Endothelial cell of umbilical vein (primary cell): ENCODE measurements around the gene CEACAM20. TPM values are rescaled to one million over a fixed set of nuclear protein-coding genes. Genes with fewer than 3 reads are reported as not detected.

ENCODE experiments used
- BruUV-seq: library from RNA; stranded (reverse); fragments of 400-500 nt; replicated peaks from 2 replicates; lab custom pipeline; 2021; lab: Mats Ljungman, UMichigan
- CTCF ChIA-PET: fragments of 300-600, 350-600 bp; sonication (Branson Sonifier 250); formaldehyde crosslinking; loops from one replicate; lab custom pipeline; 2021; ENCODE audit warnings: antibody characterized with exemption, inconsistent platforms; lab: Charles Lee
- POLR2A ChIA-PET: fragments of 300-600, 350-600 bp; sonication (Branson Sonifier 250); formaldehyde crosslinking; loops from one replicate; lab custom pipeline; 2021; ENCODE audit warnings: antibody characterized with exemption, inconsistent platforms; lab: Charles Lee
- DNase-seq: peaks from one replicate; pipeline ENCODE4 v3.0.0-alpha.2; 2011; ENCODE audit warnings: low read depth, low spot score
- FAIRE-seq: peaks from 2 replicates; lab custom pipeline; 2011; peaks lifted over from hg19 to GRCh38; lab: Jason Lieb, UNC
- H2AFZ ChIP-seq: 2 replicates; pipeline ENCODE4 v1.6.0; 2012; ENCODE audit warnings: low read depth, low read length, control low read depth, inconsistent platforms
- H3K27ac ChIP-seq: 2 replicates; pipeline ENCODE4 v1.5.1; 2011; ENCODE audit warnings: low read depth, mild to moderate bottlenecking, control low read depth, low read length, moderate library complexity; ENCODE audit not compliant: insufficient read depth
- H3K27me3 ChIP-seq, 2 experiments: 2 replicates each; pipeline versions ENCODE4 v1.6.0 to v1.6.1; 2011; ENCODE audit warnings: low read length in 2 of 2, mixed read lengths in 1 of 2; ENCODE audit not compliant: control insufficient read depth in 2 of 2, insufficient read depth in 2 of 2
- H3K36me3 ChIP-seq, 2 experiments: 2 replicates in 1 of 2; 3 replicates in 1 of 2; pipeline ENCODE4 v1.5.1; 2011; ENCODE audit warnings: low read length in 2 of 2, mild to moderate bottlenecking in 1 of 2, moderate library complexity in 1 of 2; ENCODE audit not compliant: control insufficient read depth in 2 of 2, insufficient read depth in 2 of 2; ENCODE audit errors: extremely low read depth in 1 of 2
- H3K4me1 ChIP-seq: 3 replicates; pipeline ENCODE4 v1.5.1; 2011; ENCODE audit warnings: mild to moderate bottlenecking, low read length; ENCODE audit not compliant: control insufficient read depth, insufficient read depth; ENCODE audit errors: extremely low read depth
- H3K4me2 ChIP-seq: 2 replicates; pipeline ENCODE4 v1.6.1; 2011; ENCODE audit warnings: low read length, control low read depth, mixed read lengths; ENCODE audit not compliant: insufficient read depth
- H3K4me3 ChIP-seq, 3 experiments: fragments of 200-600 bp in 1 of 3; sonication (generic), shearing (Covaris generic) in 1 of 3; replicated peaks in 1 of 3; 2 replicates each; pipeline ENCODE4 v1.5.1; 2011 to 2016; ENCODE audit warnings: control low read depth in 3 of 3, low read length in 3 of 3, mild to moderate bottlenecking in 2 of 3, inconsistent platforms in 1 of 3, low read depth in 1 of 3, moderate library complexity in 1 of 3; ENCODE audit not compliant: insufficient read depth in 1 of 3
- H3K79me2 ChIP-seq: 2 replicates; pipeline ENCODE4 v1.6.0; 2012; ENCODE audit warnings: low read length, inconsistent platforms; ENCODE audit not compliant: control insufficient read depth, insufficient read depth
- H3K9ac ChIP-seq: replicated peaks from 2 replicates; pipeline ENCODE3; 2011; ENCODE audit warnings: low read length, control low read depth; ENCODE audit not compliant: insufficient read depth; ENCODE audit errors: extremely low read depth
- H3K9me1 ChIP-seq: replicated peaks from 3 replicates; pipeline ENCODE4 v1.6.0; 2011; ENCODE audit warnings: mild to moderate bottlenecking, low read length; ENCODE audit not compliant: control insufficient read depth, insufficient read depth; ENCODE audit errors: extremely low read depth
- H3K9me3 ChIP-seq: replicated peaks from 2 replicates; pipeline ENCODE4 v1.5.1; 2012; ENCODE audit warnings: low read length, inconsistent platforms; ENCODE audit not compliant: control insufficient read depth, insufficient read depth
- H4K20me1 ChIP-seq: replicated peaks from 2 replicates; pipeline ENCODE3; 2011; ENCODE audit warnings: mild to moderate bottlenecking, low read length; ENCODE audit not compliant: control insufficient read depth, insufficient read depth; ENCODE audit errors: extremely low read depth
- EZH2 ChIP-seq: IDR thresholded peaks from 2 replicates; pipeline ENCODE4 v1.6.1; 2012; ENCODE audit warnings: borderline replicate concordance, low read depth, mild to moderate bottlenecking, moderate library complexity, low read length, inconsistent platforms; ENCODE audit not compliant: severe bottlenecking
- FOS ChIP-seq: IDR thresholded peaks from 2 replicates; pipeline ENCODE4 v1.6.1; 2011; ENCODE audit warnings: mild to moderate bottlenecking, low read length, moderate library complexity, borderline replicate concordance; ENCODE audit not compliant: insufficient read depth
- GATA2 ChIP-seq: IDR thresholded peaks from 2 replicates; pipeline ENCODE4 v1.7.0; 2011; ENCODE audit warnings: low read depth, mild to moderate bottlenecking, moderate library complexity, mixed read lengths, low read length; ENCODE audit not compliant: insufficient read length, insufficient read depth
- JUN ChIP-seq: IDR thresholded peaks from 2 replicates; pipeline ENCODE4 v1.6.1; 2011; ENCODE audit warnings: borderline replicate concordance, low read depth; ENCODE audit not compliant: insufficient read length, insufficient read depth
- MYC ChIP-seq: IDR thresholded peaks from one replicate; pipeline ENCODE4 v1.6.1; 2011; ENCODE audit warnings: mild to moderate bottlenecking, low read depth, low read length
- POLR2A ChIP-seq: IDR thresholded peaks from 2 replicates; pipeline ENCODE4 v1.6.1; 2012; ENCODE audit warnings: low read depth, mild to moderate bottlenecking, control low read depth, low read length
- POLR2AphosphoS5 ChIP-seq: IDR thresholded peaks from 2 replicates; pipeline ENCODE4 v1.6.1; 2012; ENCODE audit warnings: low read depth, mild to moderate bottlenecking, control low read depth, low read length, moderate library complexity; ENCODE audit not compliant: insufficient read depth
- dilution Hi-C: fragments of 300-500 bp; cut with MboI; formaldehyde crosslinking; loops from one replicate; pipeline ENCODE4 v1.15.0; 2019; ENCODE audit warnings: low sequenced_read_pairs; ENCODE audit not compliant: extremely low pct_ligation_motif_present
- intact Hi-C: fragments of 100-400 bp; cut with micrococcal nuclease; formaldehyde crosslinking; loops from one replicate; pipeline ENCODE4 v1.10.0; 2022
- polyA plus RNA-seq, 4 experiments: library from polyadenylated mRNA; depleted of rRNA in 3 of 4; stranded (reverse) in 3 of 4; unstranded in 1 of 4; fragments of >200 nt; gene quantifications; 2 replicates each; pipeline versions ENCODE4 v1.2.1 to v1.2.3, GENCODE V29; 2011 to 2012; ENCODE audit warnings: missing spikeins in 1 of 4
- total RNA-seq: library from RNA; stranded (reverse); gene quantifications from 2 replicates; pipeline ENCODE4 v1.2.3, GENCODE V29; 2021
- TF ChIP-seq, protein P1 (sequence below), 2 donors: IDR thresholded peaks; 1 replicate in 1 of 2; 2 replicates in 1 of 2; pipeline ENCODE4 v1.5.1; 2011; ENCODE audit warnings: low read length in 2 of 2, mild to moderate bottlenecking in 2 of 2, moderate library complexity in 2 of 2, control low read depth in 1 of 2, inconsistent platforms in 1 of 2, low read depth in 1 of 2; ENCODE audit not compliant: insufficient read depth in 1 of 2; ENCODE audit errors: extremely low read depth in 1 of 2
- TF ChIP-seq, protein P2 (sequence below): IDR thresholded peaks from 2 replicates; pipeline ENCODE4 v1.6.1; 2011; ENCODE audit not compliant: insufficient read depth, insufficient read length

The CEACAM20 gene
- total and polyA plus RNA-seq, 2 donors (not counting 3 experiments of a cell fraction or from before 2014, with no cell fraction given): 0.06 TPM; not detected in 1

DNA sequence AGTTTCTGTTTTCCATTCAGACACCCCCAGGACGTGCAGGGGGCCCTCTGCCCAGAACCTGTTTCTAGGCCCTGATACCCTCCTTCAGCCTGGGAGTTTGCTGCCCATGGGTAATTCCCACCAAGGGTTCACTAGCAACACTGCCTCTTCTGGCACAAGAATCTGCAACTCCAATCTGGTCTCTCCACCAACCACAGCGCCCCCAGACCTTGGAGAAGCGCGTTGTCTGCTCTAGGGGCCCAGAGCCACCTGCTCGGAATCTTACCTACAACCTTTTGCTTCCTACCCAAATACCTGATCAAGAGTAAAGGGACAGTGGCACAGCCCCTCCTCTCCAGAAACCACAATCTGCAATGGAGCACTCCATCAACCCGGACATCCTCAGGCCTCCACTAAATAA, 29.9 kb downstream of the CEACAM20 start:
- Histone ChIP-seq H3K4me1 (peaks cover 11% of the 10 kb centered on the region), H4K20me1 (no peaks in the 10 kb centered on the region), H2AFZ (peak overlapping the region; percentile 96), H3K9me1 (no peaks in the 10 kb centered on the region), H3K27me3 (no peaks in the 10 kb centered on the region), H3K9me3 (no peaks in the 10 kb centered on the region), H3K27ac (no peak overlapping the region), H3K4me3 (peak overlapping the region; percentile 75 to 88 (median 77)), H3K9ac (peak overlapping the region; percentile 83), H3K36me3 (peaks cover 0 to 10% of the 10 kb centered on the region in 2 experiments), H3K79me2 (peaks cover 29% of the 10 kb centered on the region), H3K4me2 (peak overlapping the region; percentile 93)
- POLR2A ChIA-PET: interaction anchor here (0.8 kb wide), 1 partner anchor 334 kb away, joined by 3 read pairs; the partner anchor contains the start of gene ZNF226
- BruUV-seq: TSS peak; percentile 68
- FAIRE-seq (no peak), DNase-seq (no peak)
- intact Hi-C loops (no loop called here), dilution Hi-C loops (no loop called here)
- no peak for TF ChIP-seq FOS
- no peak for TF ChIP-seq JUN
- TF ChIP-seq, protein P1, sequence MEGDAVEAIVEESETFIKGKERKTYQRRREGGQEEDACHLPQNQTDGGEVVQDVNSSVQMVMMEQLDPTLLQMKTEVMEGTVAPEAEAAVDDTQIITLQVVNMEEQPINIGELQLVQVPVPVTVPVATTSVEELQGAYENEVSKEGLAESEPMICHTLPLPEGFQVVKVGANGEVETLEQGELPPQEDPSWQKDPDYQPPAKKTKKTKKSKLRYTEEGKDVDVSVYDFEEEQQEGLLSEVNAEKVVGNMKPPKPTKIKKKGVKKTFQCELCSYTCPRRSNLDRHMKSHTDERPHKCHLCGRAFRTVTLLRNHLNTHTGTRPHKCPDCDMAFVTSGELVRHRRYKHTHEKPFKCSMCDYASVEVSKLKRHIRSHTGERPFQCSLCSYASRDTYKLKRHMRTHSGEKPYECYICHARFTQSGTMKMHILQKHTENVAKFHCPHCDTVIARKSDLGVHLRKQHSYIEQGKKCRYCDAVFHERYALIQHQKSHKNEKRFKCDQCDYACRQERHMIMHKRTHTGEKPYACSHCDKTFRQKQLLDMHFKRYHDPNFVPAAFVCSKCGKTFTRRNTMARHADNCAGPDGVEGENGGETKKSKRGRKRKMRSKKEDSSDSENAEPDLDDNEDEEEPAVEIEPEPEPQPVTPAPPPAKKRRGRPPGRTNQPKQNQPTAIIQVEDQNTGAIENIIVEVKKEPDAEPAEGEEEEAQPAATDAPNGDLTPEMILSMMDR (IDR thresholded peaks at IDR 0.05; ENCODE audit: extremely low read depth in 1 of 2, insufficient read depth in 1 of 2, low read depth in 1 of 2, low read length in 2 of 2): no peak
- TF ChIP-seq, protein P2, sequence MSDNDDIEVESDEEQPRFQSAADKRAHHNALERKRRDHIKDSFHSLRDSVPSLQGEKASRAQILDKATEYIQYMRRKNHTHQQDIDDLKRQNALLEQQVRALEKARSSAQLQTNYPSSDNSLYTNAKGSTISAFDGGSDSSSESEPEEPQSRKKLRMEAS: no peak
- no peak for TF ChIP-seq EZH2
- no peak for TF ChIP-seq MYC
- TF ChIP-seq GATA2: no peak
- TF ChIP-seq POLR2AphosphoS5: no peak
- no peak for TF ChIP-seq POLR2A
- CTCF ChIA-PET: interaction anchor here (1.4 kb wide), 1 partner anchor 31 kb away, joined by 4 read pairs; no protein-coding TSS in a partner anchor
